ENCODE data around the gene ATP2B2.

DNA sequence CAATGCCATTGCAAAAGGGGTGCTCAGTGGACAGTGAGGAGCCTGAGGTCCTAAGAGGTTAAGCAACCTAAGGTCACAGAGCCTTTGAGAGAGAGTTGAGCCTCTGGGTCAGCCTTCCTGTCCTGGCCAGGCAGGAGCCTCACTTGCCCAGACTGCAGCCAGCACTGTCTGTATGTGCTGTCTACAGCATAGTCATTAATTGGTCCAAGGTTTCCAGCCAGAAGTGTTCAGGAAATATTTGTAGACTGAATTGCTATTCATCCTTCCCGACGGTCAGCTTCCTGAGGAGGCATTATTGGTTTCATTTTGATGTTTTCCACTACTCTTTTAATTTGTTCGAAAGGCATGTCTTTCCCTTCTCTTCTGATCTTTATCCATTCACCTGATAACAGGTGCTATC lies 192.5 kb downstream of the ATP2B2 start:
- TF ChIP-seq POLR2A (IDR thresholded peaks at IDR 0.05; ENCODE audit: control extremely low read depth in 1 of 2, low read depth in 2 of 2, low read length in 2 of 2): no peak
- no peak for TF ChIP-seq MAFK (IDR thresholded peaks at IDR 0.05; ENCODE audit: low read depth, low read length)
- TF ChIP-seq, protein P1, sequence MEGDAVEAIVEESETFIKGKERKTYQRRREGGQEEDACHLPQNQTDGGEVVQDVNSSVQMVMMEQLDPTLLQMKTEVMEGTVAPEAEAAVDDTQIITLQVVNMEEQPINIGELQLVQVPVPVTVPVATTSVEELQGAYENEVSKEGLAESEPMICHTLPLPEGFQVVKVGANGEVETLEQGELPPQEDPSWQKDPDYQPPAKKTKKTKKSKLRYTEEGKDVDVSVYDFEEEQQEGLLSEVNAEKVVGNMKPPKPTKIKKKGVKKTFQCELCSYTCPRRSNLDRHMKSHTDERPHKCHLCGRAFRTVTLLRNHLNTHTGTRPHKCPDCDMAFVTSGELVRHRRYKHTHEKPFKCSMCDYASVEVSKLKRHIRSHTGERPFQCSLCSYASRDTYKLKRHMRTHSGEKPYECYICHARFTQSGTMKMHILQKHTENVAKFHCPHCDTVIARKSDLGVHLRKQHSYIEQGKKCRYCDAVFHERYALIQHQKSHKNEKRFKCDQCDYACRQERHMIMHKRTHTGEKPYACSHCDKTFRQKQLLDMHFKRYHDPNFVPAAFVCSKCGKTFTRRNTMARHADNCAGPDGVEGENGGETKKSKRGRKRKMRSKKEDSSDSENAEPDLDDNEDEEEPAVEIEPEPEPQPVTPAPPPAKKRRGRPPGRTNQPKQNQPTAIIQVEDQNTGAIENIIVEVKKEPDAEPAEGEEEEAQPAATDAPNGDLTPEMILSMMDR (IDR thresholded peaks at IDR 0.05; ENCODE audit: control extremely low read depth in 1 of 3, insufficient read depth in 1 of 3, low read depth in 1 of 3, low read length in 3 of 3): no peak
- TF ChIP-seq CBX5 (IDR thresholded peaks at IDR 0.05; ENCODE audit: low read depth, low read length): no peak
- TF ChIP-seq POLR2AphosphoS5 (IDR thresholded peaks at IDR 0.05; ENCODE audit: low read depth, low read length): no peak

Data from H1 (cell line).